Pancreas (tissue), 10 donors: ENCODE measurements around the gene NPHS1. TPM values are rescaled to one million over a fixed set of nuclear protein-coding genes. Genes with fewer than 3 reads are reported as not detected.

ENCODE experiments used
- ATAC-seq, 4 donors: fragments of 200-7000 bp; cut with Tn5 transposase; one replicate each; pipeline versions ENCODE4 v1.8.0 to v1.9.1; 2020; ENCODE audit warnings: mild to moderate bottlenecking in 4 of 4, moderate library complexity in 4 of 4
- DNase-seq, 6 donors: peaks; one replicate each; pipeline ENCODE4 v3.0.0-alpha.2; 2020
- FAIRE-seq: peaks from 2 replicates; lab custom pipeline; 2012; peaks lifted over from hg19 to GRCh38; lab: Jason Lieb, UNC
- H3K27ac ChIP-seq, 4 donors: fragments of 200-600 bp; sonication (generic); 1 replicate in 3 of 4; 2 replicates in 1 of 4; pipeline versions ENCODE4 v1.5.0 to v1.8.0; 2020
- H3K27me3 ChIP-seq, 4 donors: fragments of 200-600 bp; one replicate each; pipeline ENCODE4 v1.8.0; 2021
- H3K36me3 ChIP-seq, 3 donors: fragments of 200-600 bp; sonication (generic) in 1 of 3; one replicate each; pipeline versions ENCODE4 v1.5.0 to v1.8.0; 2020 to 2021
- H3K4me1 ChIP-seq, 3 donors: fragments of 200-600 bp; one replicate each; pipeline ENCODE4 v1.8.0; 2021
- H3K4me3 ChIP-seq, 4 donors: fragments of 200-600 bp; sonication (generic) in 2 of 4; one replicate each; pipeline versions ENCODE4 v1.5.0 to v1.8.0; 2020 to 2021
- H3K9me3 ChIP-seq, 4 donors: fragments of 200-600 bp; one replicate each; pipeline ENCODE4 v1.8.0; 2021
- WGBS, 2 donors: extraction: QIAGEN DNeasy Blood & Tissue Kit; methylation state at CpG; one replicate each; pipeline ENCODE4 v1.1.7; 2013; 5-methylcytosine and 5-hydroxymethylcytosine counted together
- intact Hi-C, 3 donors: fragments of 100-400 bp; cut with DNase I; formaldehyde crosslinking; loops; one replicate each; pipeline versions ENCODE4 v1.11.1 to v1.14.2; 2022
- polyA plus RNA-seq, 2 donors: library from polyadenylated mRNA; stranded (reverse); fragments of 200-250 nt; gene quantifications; one replicate each; pipeline ENCODE4 v1.2.3, GENCODE V29; 2013
- total RNA-seq, 6 donors: library from RNA; stranded (reverse); fragmentation: NEBNext Ultra II Directional in 4 of 6; extraction: Animal tissue kit (Norgen Biotek cat#: 25700) in 4 of 6; gene quantifications; one replicate each; pipeline versions ENCODE4 v1.2.1 to v1.2.4, GENCODE V29; 2021 to 2023
- TF ChIP-seq, protein P1 (sequence below), 4 donors: fragments of 200-600 bp; sonication (generic) in 3 of 4; IDR thresholded peaks; one replicate each; pipeline versions ENCODE4 v1.5.0 to v1.8.0; 2021; ENCODE audit warnings: antibody characterized with exemption in 4 of 4
- donor health status: healthy with polysubstance abuse.
- donor health status: DM: no; HTN: no; CAD: no; lungs with moderate emphysema.
- donor health status: DM: no; HTN: no; CAD: no.
- donor health status: control.
- donor health status: control.
- donor health status: Bipolar disorder and iron deficiency.
- donor health status: DM: yes; HTN: yes; CAD: no.
- donor health status: DM: no; HTN: no; CAD: no.
- donor health status: DM: no; HTN: no; CAD: no.
- donor health status: DM: yes; HTN: yes; CAD: no.

NPHS1 gene
- total and polyA plus RNA-seq, 8 donors = 11.5 to 32.3 (median 16.5) TPM

DNA sequence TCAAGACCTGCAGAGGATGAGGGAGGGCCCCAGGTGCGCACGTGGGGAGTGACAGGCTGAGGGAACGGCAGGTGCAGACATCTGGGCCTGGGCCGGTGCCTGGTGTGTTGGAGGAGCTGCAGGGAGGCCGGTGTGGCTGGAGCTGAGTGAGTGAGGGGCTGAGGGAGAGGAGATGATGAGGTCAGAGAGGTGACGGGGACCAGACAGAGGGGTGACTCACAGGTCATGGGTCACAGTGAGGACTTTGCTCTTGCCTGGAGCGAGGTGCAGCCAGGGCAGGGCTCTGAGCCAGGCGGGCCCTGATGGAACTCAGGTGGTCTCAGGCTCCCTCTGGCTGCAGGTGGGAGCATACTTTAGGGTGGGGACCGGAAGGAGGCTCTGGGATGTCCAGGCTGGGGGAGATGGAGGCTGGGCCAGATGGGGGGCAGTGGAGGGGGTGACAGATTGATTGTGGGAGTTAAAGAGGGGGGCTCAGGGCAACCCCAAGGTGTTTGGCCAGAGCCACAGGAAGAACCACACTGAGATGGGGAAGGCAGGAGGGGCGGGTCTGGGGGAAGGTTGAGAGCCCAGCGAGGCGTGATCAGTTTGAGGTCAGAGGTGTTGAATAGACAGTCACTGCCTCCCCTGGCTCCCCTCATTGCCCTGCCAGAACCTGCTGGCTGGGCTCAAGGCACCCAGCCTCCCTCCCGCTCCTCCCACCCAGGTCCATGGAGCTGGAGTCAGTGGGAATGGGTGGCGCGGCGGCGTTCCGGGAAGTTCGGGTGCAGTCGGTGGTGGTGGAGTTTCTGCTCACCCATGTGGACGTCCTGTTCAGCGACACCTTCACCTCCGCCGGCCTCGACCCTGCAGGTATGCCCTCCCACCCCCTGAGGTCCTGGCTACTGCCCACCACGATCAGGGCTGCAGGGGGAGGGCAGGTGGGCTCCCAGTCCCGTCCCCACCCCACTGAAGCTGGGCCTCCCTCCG, 68.6 kb downstream of the NPHS1 start:
- DNase-seq = peak in 1 of 6 donors; percentile 49
- Histone ChIP-seq H3K9me3 (no peaks in the 10 kb centered on the region), H3K36me3 (no peaks in the 10 kb centered on the region), H3K4me3 (no peak overlapping the region), H3K27ac (no peak overlapping the region), H3K4me1 (no peaks in the 10 kb centered on the region), H3K27me3 (no peaks in the 10 kb centered on the region)
- WGBS, 2 donors = 89 to 90% methylated on average over 23 to 28 of the region's 28 CpGs
- no peak for ATAC-seq
- FAIRE-seq = no peak
- intact Hi-C loops = no loop called here
- TF ChIP-seq, protein P1, sequence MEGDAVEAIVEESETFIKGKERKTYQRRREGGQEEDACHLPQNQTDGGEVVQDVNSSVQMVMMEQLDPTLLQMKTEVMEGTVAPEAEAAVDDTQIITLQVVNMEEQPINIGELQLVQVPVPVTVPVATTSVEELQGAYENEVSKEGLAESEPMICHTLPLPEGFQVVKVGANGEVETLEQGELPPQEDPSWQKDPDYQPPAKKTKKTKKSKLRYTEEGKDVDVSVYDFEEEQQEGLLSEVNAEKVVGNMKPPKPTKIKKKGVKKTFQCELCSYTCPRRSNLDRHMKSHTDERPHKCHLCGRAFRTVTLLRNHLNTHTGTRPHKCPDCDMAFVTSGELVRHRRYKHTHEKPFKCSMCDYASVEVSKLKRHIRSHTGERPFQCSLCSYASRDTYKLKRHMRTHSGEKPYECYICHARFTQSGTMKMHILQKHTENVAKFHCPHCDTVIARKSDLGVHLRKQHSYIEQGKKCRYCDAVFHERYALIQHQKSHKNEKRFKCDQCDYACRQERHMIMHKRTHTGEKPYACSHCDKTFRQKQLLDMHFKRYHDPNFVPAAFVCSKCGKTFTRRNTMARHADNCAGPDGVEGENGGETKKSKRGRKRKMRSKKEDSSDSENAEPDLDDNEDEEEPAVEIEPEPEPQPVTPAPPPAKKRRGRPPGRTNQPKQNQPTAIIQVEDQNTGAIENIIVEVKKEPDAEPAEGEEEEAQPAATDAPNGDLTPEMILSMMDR (IDR thresholded peaks at IDR 0.05) = no peak

DNA sequence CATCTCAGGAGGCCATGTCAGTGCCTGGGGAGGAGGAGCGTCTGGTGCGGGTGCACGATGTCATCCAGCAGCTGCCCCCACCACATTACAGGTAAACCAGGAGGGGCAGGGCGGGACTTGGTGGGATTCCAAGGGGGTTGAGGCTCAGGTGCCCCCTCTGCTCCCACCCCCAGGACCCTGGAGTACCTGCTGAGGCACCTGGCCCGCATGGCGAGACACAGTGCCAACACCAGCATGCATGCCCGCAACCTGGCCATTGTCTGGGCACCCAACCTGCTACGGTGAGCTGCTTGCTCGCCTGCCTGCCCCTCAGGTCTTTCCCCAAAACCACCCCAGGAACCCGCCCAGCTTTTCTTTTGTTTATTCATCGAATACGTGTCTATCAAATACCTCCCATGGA, 69.7 kb downstream of the NPHS1 start:
- H3K4me1 ChIP-seq = no peaks in the 10 kb centered on the region
- FAIRE-seq (no peak), ATAC-seq (no peak), DNase-seq (no peak)
- H3K27ac ChIP-seq = no peak overlapping the region
- TF ChIP-seq, protein P1 (IDR thresholded peaks at IDR 0.05) = no peak
- no peaks in the 10 kb centered on the region for H3K27me3 ChIP-seq
- intact Hi-C loops = no loop called here
- no peaks in the 10 kb centered on the region for H3K9me3 ChIP-seq
- WGBS, 2 donors = 93 to 95% methylated on average over 10 to 12 of the region's 12 CpGs
- H3K4me3 ChIP-seq = no peak overlapping the region
- no peaks in the 10 kb centered on the region for H3K36me3 ChIP-seq

DNA sequence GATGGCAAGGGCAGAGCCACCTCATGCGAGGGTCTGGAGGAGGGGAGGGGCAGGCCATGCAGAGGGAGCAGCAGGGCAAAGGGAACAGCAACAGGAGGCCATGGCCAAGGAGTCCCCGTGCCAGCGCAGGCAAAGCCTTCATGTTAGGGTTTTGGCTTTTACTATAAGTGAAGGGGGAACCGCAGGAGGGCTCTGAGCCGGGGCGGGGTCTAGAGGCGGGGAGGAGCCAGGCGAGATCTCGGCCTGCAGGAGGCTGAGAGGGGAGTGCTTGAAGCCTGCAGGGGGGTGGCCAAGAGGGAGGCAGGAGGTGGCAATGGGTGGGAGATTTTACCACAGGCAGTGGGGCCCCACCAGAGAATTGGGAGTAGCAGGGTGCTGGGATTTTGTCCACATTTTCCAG, 70.7 kb downstream of the NPHS1 start:
- Histone ChIP-seq H3K9me3 (no peaks in the 10 kb centered on the region), H3K36me3 (no peaks in the 10 kb centered on the region), H3K4me1 (no peaks in the 10 kb centered on the region), H3K27me3 (no peaks in the 10 kb centered on the region), H3K27ac (no peak overlapping the region), H3K4me3 (no peak overlapping the region)
- intact Hi-C loops = no loop called here
- ATAC-seq (no peak), DNase-seq (no peak), FAIRE-seq (no peak)
- TF ChIP-seq, protein P1 (IDR thresholded peaks at IDR 0.05) = no peak
- 85 to 90% methylated on average over 7 to 9 of the region's 9 CpGs for WGBS, 2 donors

DNA sequence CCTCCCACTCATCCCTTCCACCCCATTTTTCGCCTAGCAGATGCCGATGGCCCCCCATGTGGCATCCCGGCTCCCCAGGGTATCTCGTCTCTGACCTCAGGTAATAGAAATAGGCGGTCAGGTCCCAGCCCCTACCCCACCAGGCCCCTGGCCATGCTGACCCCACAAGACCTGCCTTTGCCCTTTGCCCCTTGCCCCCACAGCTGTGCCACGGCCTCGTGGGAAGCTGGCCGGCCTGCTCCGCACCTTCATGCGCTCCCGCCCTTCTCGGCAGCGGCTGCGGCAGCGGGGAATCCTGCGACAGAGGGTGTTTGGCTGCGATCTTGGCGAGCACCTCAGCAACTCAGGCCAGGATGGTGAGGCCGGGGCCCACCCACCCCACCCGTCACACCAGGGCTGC, 71.6 kb downstream of the NPHS1 start:
- intact Hi-C loops = no loop called here
- no peaks in the 10 kb centered on the region for H3K4me1 ChIP-seq
- TF ChIP-seq, protein P1 (IDR thresholded peaks at IDR 0.05) = no peak
- H3K27me3 ChIP-seq = no peaks in the 10 kb centered on the region
- H3K36me3 ChIP-seq = no peaks in the 10 kb centered on the region
- H3K4me3 ChIP-seq = no peak overlapping the region
- H3K27ac ChIP-seq = no peak overlapping the region
- no peak for ATAC-seq
- no peaks in the 10 kb centered on the region for H3K9me3 ChIP-seq
- DNase-seq = no peak
- no peak for FAIRE-seq
- WGBS, 2 donors = 95 to 97% methylated on average over 20 of the region's 20 CpGs

DNA sequence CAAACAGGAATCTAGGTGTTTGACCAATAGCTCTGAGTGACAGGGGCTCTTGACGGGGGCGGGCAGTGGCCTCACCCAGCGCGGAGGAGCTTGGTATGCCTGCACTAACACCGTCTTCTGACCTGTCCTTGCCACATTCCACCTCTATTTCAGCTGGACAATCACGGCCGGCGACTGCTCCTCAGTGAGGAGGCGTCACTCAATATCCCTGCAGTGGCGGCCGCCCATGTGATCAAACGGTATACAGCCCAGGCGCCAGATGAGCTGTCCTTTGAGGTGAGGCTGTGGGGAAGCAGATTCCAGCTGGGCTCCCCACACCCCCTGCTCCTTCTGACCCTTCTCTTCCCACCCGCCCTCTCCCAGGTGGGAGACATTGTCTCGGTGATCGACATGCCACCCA, 72.2 kb downstream of the NPHS1 start:
- ATAC-seq = no peak
- DNase-seq = no peak
- H3K36me3 ChIP-seq = no peaks in the 10 kb centered on the region
- 94 to 95% methylated on average over 16 of the region's 16 CpGs for WGBS, 2 donors
- H3K4me3 ChIP-seq = no peak overlapping the region
- TF ChIP-seq, protein P1 (IDR thresholded peaks at IDR 0.05) = no peak
- no peaks in the 10 kb centered on the region for H3K4me1 ChIP-seq
- H3K9me3 ChIP-seq = no peaks in the 10 kb centered on the region
- no peak overlapping the region for H3K27ac ChIP-seq
- H3K27me3 ChIP-seq = no peaks in the 10 kb centered on the region
- FAIRE-seq = no peak
- intact Hi-C loops = no loop called here
